Effector CD8-positive, alpha-beta T cell (primary cell): Measurements from ENCODE around the gene FAM181A.

ENCODE experiments used
- DNase-seq: peaks from one replicate; lab custom pipeline; 2025; lab: John Stamatoyannopoulos, UW

FAM181A gene

GRCh38 chr14:93903342-93904184, 23.6 kb upstream of the FAM181A start:
- DNase-seq = no peak

GRCh38 chr14:93905623-93906022, 21.5 kb upstream of the FAM181A start:
- no peak for DNase-seq

- DNase-seq = peak; percentile 6
Measured at GRCh38 chr14:93906341-93907329, 20.5 kb upstream of the FAM181A start.

GRCh38 chr14:93909429-93910128, 17.6 kb upstream of the FAM181A start:
- no peak for DNase-seq

- no peak for DNase-seq
Measured at GRCh38 chr14:93911975-93912615, 15.0 kb upstream of the FAM181A start.

GRCh38 chr14:93912782-93913181, 14.4 kb upstream of the FAM181A start:
- no peak for DNase-seq

- DNase-seq = no peak
Measured at GRCh38 chr14:93914278-93914677, 12.9 kb upstream of the FAM181A start.

- no peak for DNase-seq
Measured at GRCh38 chr14:93915070-93915705, 12.0 kb upstream of the FAM181A start.

- no peak for DNase-seq
Measured at GRCh38 chr14:93915800-93916199, 11.3 kb upstream of the FAM181A start.

- no peak for DNase-seq
Measured at GRCh38 chr14:93916498-93916897, 10.6 kb upstream of the FAM181A start.

- DNase-seq = no peak
Measured at GRCh38 chr14:93917141-93917540, 10.0 kb upstream of the FAM181A start.

- no peak for DNase-seq
Measured at GRCh38 chr14:93921001-93921806, 5.9 kb upstream of the FAM181A start.

GRCh38 chr14:93923626-93924025, 3.5 kb upstream of the FAM181A start:
- DNase-seq = no peak

- DNase-seq = no peak
Measured at GRCh38 chr14:93924592-93925355, 2.4 kb upstream of the FAM181A start.

GRCh38 chr14:93925374-93925895, 1.7 kb upstream of the FAM181A start:
- no peak for DNase-seq

GRCh38 chr14:93926245-93926872, 785 bp upstream of the FAM181A start:
- DNase-seq = no peak

GRCh38 chr14:93927800-93928145, 629 bp downstream of the FAM181A start:
- no peak for DNase-seq

- DNase-seq = no peak
Measured at GRCh38 chr14:93928184-93929047, 1.3 kb downstream of the FAM181A start.
